Measurements from ENCODE around the gene CYP26A1. TPM values are rescaled to one million over a fixed set of nuclear protein-coding genes. Genes with fewer than 3 reads are reported as not detected.
A peak's percentile ranks its signal among the peaks of the same experiment; 100 is the strongest.

CYP26A1 gene
- total RNA-seq, 4 donors from 2014 or later, result not detected

DNA sequence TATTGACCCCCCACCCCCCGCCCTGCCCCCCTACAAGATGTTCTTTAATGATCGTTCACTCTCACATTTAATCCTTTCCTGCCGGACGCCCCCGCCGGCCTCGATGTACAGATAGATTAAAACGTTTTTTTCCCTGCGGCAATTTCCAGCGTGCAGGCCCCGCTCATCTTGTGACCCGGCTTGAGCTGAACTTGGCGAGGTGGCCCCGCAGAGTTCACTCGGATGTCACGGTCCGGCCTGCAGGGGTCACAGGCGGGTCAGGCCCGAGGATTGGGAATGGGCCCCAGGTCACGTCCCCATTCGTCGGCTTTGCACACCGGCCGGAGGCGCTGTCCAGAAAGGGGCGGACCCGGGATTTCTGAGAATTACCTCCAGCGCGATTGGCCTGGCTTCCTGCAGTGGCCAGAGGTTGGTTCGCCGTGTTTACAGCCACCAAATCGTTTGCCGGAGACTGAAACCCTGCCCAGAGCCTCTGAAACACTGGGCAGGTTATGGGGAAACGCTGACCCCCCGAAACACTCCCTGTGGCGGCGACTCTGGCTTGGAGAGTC, 1.9 kb upstream of the CYP26A1 start:
- Histone ChIP-seq H3K27me3 (peaks cover 98% of the 10 kb centered on the region), H3K27ac (no peak overlapping the region), H3K9me3 (no peaks in the 10 kb centered on the region), H3K4me1 (peaks cover 2 to 59% (median 27%) of the 10 kb centered on the region in 3 donors), H3K36me3 (no peaks in the 10 kb centered on the region), H3K4me3 (peak overlapping the region; percentile 1 to 45)
- TF ChIP-seq EP300 (IDR thresholded peaks at IDR 0.05), result no peak
- TF ChIP-seq, protein P1, sequence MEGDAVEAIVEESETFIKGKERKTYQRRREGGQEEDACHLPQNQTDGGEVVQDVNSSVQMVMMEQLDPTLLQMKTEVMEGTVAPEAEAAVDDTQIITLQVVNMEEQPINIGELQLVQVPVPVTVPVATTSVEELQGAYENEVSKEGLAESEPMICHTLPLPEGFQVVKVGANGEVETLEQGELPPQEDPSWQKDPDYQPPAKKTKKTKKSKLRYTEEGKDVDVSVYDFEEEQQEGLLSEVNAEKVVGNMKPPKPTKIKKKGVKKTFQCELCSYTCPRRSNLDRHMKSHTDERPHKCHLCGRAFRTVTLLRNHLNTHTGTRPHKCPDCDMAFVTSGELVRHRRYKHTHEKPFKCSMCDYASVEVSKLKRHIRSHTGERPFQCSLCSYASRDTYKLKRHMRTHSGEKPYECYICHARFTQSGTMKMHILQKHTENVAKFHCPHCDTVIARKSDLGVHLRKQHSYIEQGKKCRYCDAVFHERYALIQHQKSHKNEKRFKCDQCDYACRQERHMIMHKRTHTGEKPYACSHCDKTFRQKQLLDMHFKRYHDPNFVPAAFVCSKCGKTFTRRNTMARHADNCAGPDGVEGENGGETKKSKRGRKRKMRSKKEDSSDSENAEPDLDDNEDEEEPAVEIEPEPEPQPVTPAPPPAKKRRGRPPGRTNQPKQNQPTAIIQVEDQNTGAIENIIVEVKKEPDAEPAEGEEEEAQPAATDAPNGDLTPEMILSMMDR (IDR thresholded peaks at IDR 0.05), result no peak
- TF ChIP-seq POLR2AphosphoS5 (IDR thresholded peaks at IDR 0.05), result no peak
- TF ChIP-seq POLR2A (IDR thresholded peaks at IDR 0.05), result no peak
- ATAC-seq, result no peak
- WGBS, 2 donors (ENCODE audit: low coverage in 1 of 2), result 7 to 20% methylated on average over 1 to 3 of the region's 37 CpGs

DNA sequence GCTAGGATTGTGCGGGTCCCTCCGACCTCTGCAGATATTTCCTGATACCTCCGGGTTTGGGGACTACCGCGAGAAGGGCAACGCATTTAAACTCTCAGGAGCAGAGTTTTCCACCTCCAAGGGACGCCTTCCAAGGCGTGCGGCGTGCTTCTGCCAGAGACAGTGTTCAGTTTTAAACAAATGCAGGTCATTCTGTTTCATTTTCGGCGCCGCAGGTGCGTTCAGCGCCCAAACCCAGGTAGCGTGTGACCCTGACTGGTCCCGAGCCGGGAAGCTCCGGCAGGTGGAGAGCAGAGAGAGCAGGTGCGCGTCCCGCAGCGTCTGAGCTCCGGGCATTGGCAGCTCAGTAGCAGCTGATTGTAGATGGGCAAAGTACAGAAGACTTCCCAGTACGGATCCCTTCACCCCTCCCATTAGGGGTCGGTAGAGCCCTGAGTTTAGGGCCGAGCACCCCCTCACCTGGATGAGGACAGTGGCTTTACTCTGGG, 1.4 kb upstream of the CYP26A1 start:
- TF ChIP-seq POLR2A (IDR thresholded peaks at IDR 0.05) (no peak), EP300 (IDR thresholded peaks at IDR 0.05) (no peak), POLR2AphosphoS5 (IDR thresholded peaks at IDR 0.05) (no peak)
- TF ChIP-seq, protein P1 (IDR thresholded peaks at IDR 0.05), result no peak

DNA sequence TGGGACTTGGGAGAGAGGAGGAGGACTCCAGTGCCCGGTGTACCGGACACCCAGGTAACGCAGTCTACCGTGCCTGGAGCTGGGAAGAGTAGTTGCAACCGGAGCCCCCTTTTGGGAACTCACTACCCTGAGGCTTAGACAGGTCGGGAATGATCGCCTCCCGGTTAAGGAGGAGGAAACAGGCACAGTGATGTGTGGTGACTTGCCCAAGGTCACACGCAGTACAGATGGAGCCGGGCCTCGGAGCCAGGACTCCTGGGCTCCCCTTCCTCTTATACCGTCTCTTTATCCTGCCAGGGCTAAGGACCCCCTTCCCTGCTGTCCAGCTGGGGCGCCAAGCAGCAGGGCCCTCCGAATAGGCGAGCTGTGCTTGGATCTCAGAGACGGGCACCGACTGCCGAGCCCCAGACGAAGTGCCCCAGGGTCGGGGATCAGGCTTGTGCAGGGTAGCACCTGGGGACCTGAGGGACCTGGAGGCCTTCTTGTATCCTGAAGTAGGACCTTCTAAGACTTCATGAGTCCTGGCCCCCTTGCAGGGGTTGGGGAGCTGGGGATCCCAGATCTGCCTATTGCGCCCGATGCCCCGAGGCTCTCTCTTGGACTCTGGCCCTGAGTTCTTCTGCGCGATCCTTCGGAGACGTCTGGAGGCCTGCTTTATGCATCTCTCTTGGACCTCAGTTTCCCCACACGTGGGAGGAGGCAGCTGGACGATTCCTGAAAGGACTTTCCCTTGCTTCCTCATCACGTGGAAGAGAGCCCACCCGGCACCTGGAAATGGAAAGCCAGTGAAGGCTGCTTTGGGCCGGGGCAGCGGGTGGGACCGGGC, 767 bp upstream of the CYP26A1 start:
- Histone ChIP-seq H3K36me3 (no peaks in the 10 kb centered on the region), H3K4me3 (peak overlapping the region in 1 of 2 donors; percentile 45), H3K9me3 (no peaks in the 10 kb centered on the region), H3K27me3 (peaks cover 93% of the 10 kb centered on the region), H3K4me1 (peaks cover 2 to 58% (median 27%) of the 10 kb centered on the region in 3 donors), H3K27ac (no peak overlapping the region)
- TF ChIP-seq POLR2A (IDR thresholded peaks at IDR 0.05) (no peak), POLR2AphosphoS5 (IDR thresholded peaks at IDR 0.05) (no peak), EP300 (IDR thresholded peaks at IDR 0.05) (no peak)
- TF ChIP-seq, protein P1 (IDR thresholded peaks at IDR 0.05), result no peak
- no peak for ATAC-seq
- 0% methylated on average over 3 of the region's 34 CpGs; no CpG with 5 or more reads in 1 of the 2 donors for WGBS, 2 donors (ENCODE audit: low coverage in 1 of 2)

More for the DNA sequence above, 1.4 kb upstream of the CYP26A1 start:
- Histone ChIP-seq H3K4me1 (peaks cover 2 to 59% (median 27%) of the 10 kb centered on the region in 3 donors), H3K4me3 (peak overlapping the region; percentile 1 to 45), H3K36me3 (no peaks in the 10 kb centered on the region), H3K9me3 (no peaks in the 10 kb centered on the region), H3K27me3 (peaks cover 95% of the 10 kb centered on the region), H3K27ac (no peak overlapping the region)
- 0% methylated on average over 10 of the region's 27 CpGs; no CpG with 5 or more reads in 1 of the 2 donors for WGBS, 2 donors (ENCODE audit: low coverage in 1 of 2)
- no peak for ATAC-seq

DNA sequence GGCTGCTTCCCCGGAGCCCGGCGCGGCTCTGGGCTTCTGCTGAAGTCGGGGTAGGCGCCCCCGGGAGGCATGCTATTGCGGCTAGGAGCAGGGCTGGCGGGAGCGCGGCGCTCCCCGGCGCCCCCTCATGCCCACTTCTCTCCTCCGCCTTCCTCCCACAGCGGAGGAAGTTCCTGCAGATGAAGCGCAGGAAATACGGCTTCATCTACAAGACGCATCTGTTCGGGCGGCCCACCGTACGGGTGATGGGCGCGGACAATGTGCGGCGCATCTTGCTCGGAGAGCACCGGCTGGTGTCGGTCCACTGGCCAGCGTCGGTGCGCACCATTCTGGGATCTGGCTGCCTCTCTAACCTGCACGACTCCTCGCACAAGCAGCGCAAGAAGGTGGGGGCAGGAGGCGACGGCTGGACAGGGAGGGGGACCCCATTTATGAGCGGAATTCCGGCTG, 479 bp downstream of the CYP26A1 start:
- Histone ChIP-seq H3K27me3 (peaks cover 92% of the 10 kb centered on the region), H3K4me3 (peak overlapping the region in 1 of 2 donors; percentile 45), H3K36me3 (no peaks in the 10 kb centered on the region), H3K4me1 (peaks cover 2 to 46% (median 27%) of the 10 kb centered on the region in 3 donors), H3K27ac (no peak overlapping the region), H3K9me3 (no peaks in the 10 kb centered on the region)
- ATAC-seq, result peak; percentile 6
- WGBS, 2 donors (ENCODE audit: low coverage in 1 of 2), result no CpG with 5 or more reads among the region's 40 CpGs
- TF ChIP-seq POLR2A (IDR thresholded peaks at IDR 0.05) (no peak), POLR2AphosphoS5 (IDR thresholded peaks at IDR 0.05) (no peak), EP300 (IDR thresholded peaks at IDR 0.05) (no peak)
- TF ChIP-seq, protein P1 (IDR thresholded peaks at IDR 0.05), result no peak
